Vagina (tissue), 2 donors: ENCODE measurements around the gene BMS1.

Experiments used
- POLR2A ChIP-seq, 2 donors: fragments of 450-650 bp; IDR thresholded peaks; one replicate each; pipeline ENCODE4 v1.6.1; 2017; ENCODE audit warnings: antibody characterized with exemption in 2 of 2, mild to moderate bottlenecking in 2 of 2, moderate library complexity in 2 of 2
- POLR2AphosphoS5 ChIP-seq, 2 donors: sonication (generic); formaldehyde crosslinking; IDR thresholded peaks; one replicate each; pipeline ENCODE4 v1.9.0; 2017; ENCODE audit warnings: antibody characterized with exemption in 2 of 2, mild to moderate bottlenecking in 2 of 2, low read depth in 1 of 2; ENCODE audit not compliant: insufficient read depth in 1 of 2
- TF ChIP-seq, protein P1 (sequence below), 3 experiments: fragments of 450-650 bp in 2 of 3; fragments of 200-600 bp in 1 of 3; sonication (generic) in 1 of 3; IDR thresholded peaks; one replicate each; pipeline ENCODE4 v1.5.1; 2017 to 2019; ENCODE audit warnings: antibody characterized with exemption in 3 of 3, mild to moderate bottlenecking in 2 of 3, moderate library complexity in 2 of 3

- no peak for TF ChIP-seq POLR2A (IDR thresholded peaks at IDR 0.05)
- TF ChIP-seq, protein P1, sequence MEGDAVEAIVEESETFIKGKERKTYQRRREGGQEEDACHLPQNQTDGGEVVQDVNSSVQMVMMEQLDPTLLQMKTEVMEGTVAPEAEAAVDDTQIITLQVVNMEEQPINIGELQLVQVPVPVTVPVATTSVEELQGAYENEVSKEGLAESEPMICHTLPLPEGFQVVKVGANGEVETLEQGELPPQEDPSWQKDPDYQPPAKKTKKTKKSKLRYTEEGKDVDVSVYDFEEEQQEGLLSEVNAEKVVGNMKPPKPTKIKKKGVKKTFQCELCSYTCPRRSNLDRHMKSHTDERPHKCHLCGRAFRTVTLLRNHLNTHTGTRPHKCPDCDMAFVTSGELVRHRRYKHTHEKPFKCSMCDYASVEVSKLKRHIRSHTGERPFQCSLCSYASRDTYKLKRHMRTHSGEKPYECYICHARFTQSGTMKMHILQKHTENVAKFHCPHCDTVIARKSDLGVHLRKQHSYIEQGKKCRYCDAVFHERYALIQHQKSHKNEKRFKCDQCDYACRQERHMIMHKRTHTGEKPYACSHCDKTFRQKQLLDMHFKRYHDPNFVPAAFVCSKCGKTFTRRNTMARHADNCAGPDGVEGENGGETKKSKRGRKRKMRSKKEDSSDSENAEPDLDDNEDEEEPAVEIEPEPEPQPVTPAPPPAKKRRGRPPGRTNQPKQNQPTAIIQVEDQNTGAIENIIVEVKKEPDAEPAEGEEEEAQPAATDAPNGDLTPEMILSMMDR (IDR thresholded peaks at IDR 0.05): no peak
- TF ChIP-seq POLR2AphosphoS5 (IDR thresholded peaks at IDR 0.05; ENCODE audit: insufficient read depth in 1 of 2, low read depth in 1 of 2): no peak
These were observed 38.4 kb upstream of the BMS1 start for GRCh38 chr10:42744134-42744701.
